ENCODE results near the gene PWP2.
"Not testable (repeated sequence)": the region's sequence is repeated elsewhere in the genome, so short reads cannot be mapped to it uniquely, and the experiment has no call there.

The PWP2 gene

GRCh38 chr21:44107026-44107501 is at the start of gene PWP2:
Gene PWP2 (plus strand): TSS chr21:44107399. CDS start chr21:44107417, 18 bp downstream.
- not testable (repeated sequence) for DNase-seq

- no peak for DNase-seq
These were observed 49.1 kb upstream of the PWP2 start for GRCh38 chr21:44057960-44058651.

- DNase-seq: no peak
These were observed 48.6 kb upstream of the PWP2 start for GRCh38 chr21:44058652-44058964.

GRCh38 chr21:44058981-44059380 is 48.2 kb upstream of the PWP2 start:
- DNase-seq: no peak

- DNase-seq: no peak
These were observed 47.5 kb upstream of the PWP2 start for GRCh38 chr21:44059710-44060109.

GRCh38 chr21:44062380-44062779 is 44.8 kb upstream of the PWP2 start:
- DNase-seq: no peak

GRCh38 chr21:44063151-44063912 is 43.9 kb upstream of the PWP2 start:
- no peak for DNase-seq

- no peak for DNase-seq
These were observed 42.3 kb upstream of the PWP2 start for GRCh38 chr21:44064852-44065403.

GRCh38 chr21:44065428-44065827 is 41.8 kb upstream of the PWP2 start:
- no peak for DNase-seq

- no peak for DNase-seq
These were observed 41.1 kb upstream of the PWP2 start for GRCh38 chr21:44066116-44066515.

GRCh38 chr21:44067011-44067839 is 40.0 kb upstream of the PWP2 start:
- DNase-seq: no peak

GRCh38 chr21:44070391-44070790 is 36.8 kb upstream of the PWP2 start:
- DNase-seq: no peak

GRCh38 chr21:44071359-44072104 is 35.7 kb upstream of the PWP2 start:
- no peak for DNase-seq

- no peak for DNase-seq
These were observed 35.1 kb upstream of the PWP2 start for GRCh38 chr21:44072111-44072510.

- DNase-seq: no peak
These were observed 32.8 kb upstream of the PWP2 start for GRCh38 chr21:44074315-44074958.

- no peak for DNase-seq
These were observed 30.9 kb upstream of the PWP2 start for GRCh38 chr21:44076316-44076715.

- DNase-seq: no peak
These were observed 28.7 kb upstream of the PWP2 start for GRCh38 chr21:44078411-44078981.

- DNase-seq: no peak
These were observed 27.8 kb upstream of the PWP2 start for GRCh38 chr21:44079446-44079845.

- no peak for DNase-seq
These were observed 27.4 kb upstream of the PWP2 start for GRCh38 chr21:44079846-44080245.

GRCh38 chr21:44082648-44083440 is 24.4 kb upstream of the PWP2 start:
- DNase-seq: no peak

All from 8988T (cell line).